Measurements from ENCODE around the gene SCN2B.

The SCN2B gene

GRCh38 chr11:118219732-118220131 lies 43.3 kb upstream of the SCN2B start:
- no peak overlapping the region for H3K4me3 ChIP-seq (ENCODE audit: low read depth, low read length)
- TF ChIP-seq, protein P1, sequence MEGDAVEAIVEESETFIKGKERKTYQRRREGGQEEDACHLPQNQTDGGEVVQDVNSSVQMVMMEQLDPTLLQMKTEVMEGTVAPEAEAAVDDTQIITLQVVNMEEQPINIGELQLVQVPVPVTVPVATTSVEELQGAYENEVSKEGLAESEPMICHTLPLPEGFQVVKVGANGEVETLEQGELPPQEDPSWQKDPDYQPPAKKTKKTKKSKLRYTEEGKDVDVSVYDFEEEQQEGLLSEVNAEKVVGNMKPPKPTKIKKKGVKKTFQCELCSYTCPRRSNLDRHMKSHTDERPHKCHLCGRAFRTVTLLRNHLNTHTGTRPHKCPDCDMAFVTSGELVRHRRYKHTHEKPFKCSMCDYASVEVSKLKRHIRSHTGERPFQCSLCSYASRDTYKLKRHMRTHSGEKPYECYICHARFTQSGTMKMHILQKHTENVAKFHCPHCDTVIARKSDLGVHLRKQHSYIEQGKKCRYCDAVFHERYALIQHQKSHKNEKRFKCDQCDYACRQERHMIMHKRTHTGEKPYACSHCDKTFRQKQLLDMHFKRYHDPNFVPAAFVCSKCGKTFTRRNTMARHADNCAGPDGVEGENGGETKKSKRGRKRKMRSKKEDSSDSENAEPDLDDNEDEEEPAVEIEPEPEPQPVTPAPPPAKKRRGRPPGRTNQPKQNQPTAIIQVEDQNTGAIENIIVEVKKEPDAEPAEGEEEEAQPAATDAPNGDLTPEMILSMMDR (IDR thresholded peaks at IDR 0.05; ENCODE audit: low read depth, low read length, missing control alignments), result no peak
- DNase-seq (ENCODE audit: low read depth), result no peak
- in situ Hi-C loops (cut with HindIII; ENCODE audit: low sequenced_read_pairs), result no loop called here

- no peak for DNase-seq (ENCODE audit: low read depth)
- TF ChIP-seq, protein P1 (IDR thresholded peaks at IDR 0.05; ENCODE audit: low read depth, low read length, missing control alignments), result no peak
- H3K4me3 ChIP-seq (ENCODE audit: low read depth, low read length), result no peak overlapping the region
- in situ Hi-C loops (cut with HindIII; ENCODE audit: low sequenced_read_pairs), result no loop called here
These were observed 42.8 kb upstream of the SCN2B start for GRCh38 chr11:118219244-118219643.

GRCh38 chr11:118217575-118217974 lies 41.1 kb upstream of the SCN2B start:
- no peak overlapping the region for H3K4me3 ChIP-seq (ENCODE audit: low read depth, low read length)
- DNase-seq (ENCODE audit: low read depth), result no peak
- TF ChIP-seq, protein P1 (IDR thresholded peaks at IDR 0.05; ENCODE audit: low read depth, low read length, missing control alignments), result no peak
- in situ Hi-C loops (cut with HindIII; ENCODE audit: low sequenced_read_pairs), result no loop called here

DNA sequence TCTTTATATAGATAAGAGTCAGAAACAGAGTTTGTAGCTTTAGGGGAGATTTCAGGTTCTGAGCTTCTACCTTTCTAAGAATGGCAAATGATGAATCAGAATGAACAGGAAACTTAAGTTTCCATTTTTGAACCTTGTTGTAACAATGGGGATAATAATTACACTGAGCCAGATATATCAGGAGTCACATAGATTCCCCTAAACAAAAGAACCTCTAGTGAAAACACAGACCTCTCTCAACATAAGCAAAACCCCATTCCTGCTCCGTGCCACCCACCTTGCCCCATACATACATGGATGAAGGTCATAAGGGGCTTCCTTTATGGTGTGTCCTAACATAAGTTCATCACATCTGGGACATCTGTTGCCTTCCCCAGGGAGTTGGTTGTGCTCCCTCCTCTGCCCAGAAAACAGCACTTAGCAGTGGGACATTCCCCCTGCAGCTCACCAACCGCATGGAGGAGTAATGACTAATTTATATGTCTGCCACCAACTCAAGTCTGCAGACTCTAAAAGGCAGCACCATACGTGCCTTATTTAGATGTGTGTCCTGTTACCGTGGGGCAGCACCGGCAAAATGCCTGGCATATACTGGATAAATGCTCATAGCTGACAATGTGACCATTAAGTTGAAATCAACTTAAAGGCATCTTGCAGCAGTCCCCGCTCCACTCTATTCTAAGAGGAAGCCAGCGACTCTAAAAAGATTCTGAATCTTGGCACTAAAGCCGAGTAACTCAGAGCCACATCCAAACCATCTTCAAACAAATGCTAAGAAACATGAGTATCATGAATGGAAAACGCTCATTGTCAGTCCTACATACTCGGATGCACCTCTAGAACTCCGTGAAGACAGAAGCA lies 40.4 kb upstream of the SCN2B start:
- in situ Hi-C loops (cut with HindIII; ENCODE audit: low sequenced_read_pairs), result no loop called here
- TF ChIP-seq, protein P1 (IDR thresholded peaks at IDR 0.05; ENCODE audit: low read depth, low read length, missing control alignments), result no peak
- H3K4me3 ChIP-seq (ENCODE audit: low read depth, low read length), result no peak overlapping the region
- no peak for DNase-seq (ENCODE audit: low read depth)

GRCh38 chr11:118215765-118216164 lies 39.3 kb upstream of the SCN2B start:
- no peak for DNase-seq (ENCODE audit: low read depth)
- TF ChIP-seq, protein P1 (IDR thresholded peaks at IDR 0.05; ENCODE audit: low read depth, low read length, missing control alignments), result no peak
- in situ Hi-C loops (cut with HindIII; ENCODE audit: low sequenced_read_pairs), result no loop called here
- no peak overlapping the region for H3K4me3 ChIP-seq (ENCODE audit: low read depth, low read length)

DNA sequence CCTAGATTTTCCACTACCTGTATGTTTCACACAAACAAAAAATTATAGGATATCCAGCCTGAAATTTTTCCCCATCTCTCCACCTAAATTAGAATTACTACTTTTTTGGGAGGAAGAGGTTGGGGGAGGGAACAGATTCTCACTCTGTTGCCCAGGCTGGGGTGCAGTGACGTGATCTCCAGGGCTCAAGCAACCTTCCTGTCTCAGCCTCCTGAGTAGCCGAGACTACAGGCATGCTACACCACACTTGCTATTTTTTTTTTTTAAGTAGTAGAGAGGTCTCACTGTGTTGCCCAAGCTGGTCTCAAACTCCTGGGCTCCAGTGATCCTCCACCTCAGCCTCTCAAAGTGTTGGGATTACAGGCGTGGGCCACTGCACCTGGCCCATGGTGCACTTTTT lies 38.8 kb upstream of the SCN2B start:
- in situ Hi-C loops (cut with HindIII; ENCODE audit: low sequenced_read_pairs), result no loop called here
- no peak for DNase-seq (ENCODE audit: low read depth)
- TF ChIP-seq, protein P1 (IDR thresholded peaks at IDR 0.05; ENCODE audit: low read depth, low read length, missing control alignments), result no peak
- no peak overlapping the region for H3K4me3 ChIP-seq (ENCODE audit: low read depth, low read length)

Data from astrocyte of the cerebellum (primary cell).